ENCODE results near the gene KRT7.
A peak's percentile ranks its signal among the peaks of the same experiment; 100 is the strongest.

The KRT7 gene

GRCh38 chr12:52254180-52254964 is 21.3 kb downstream of the KRT7 start:
- H3K18ac ChIP-seq (ENCODE audit: low read depth in 1 of 2, low read length in 2 of 2) = no peak overlapping the region
- 86% methylated on average over 9 of the region's 10 CpGs for WGBS
- no peak overlapping the region for H3K4me3 ChIP-seq (ENCODE audit: insufficient read depth in 1 of 2, low read depth in 1 of 2, low read length in 2 of 2)
- no peak overlapping the region for H3K27ac ChIP-seq (ENCODE audit: low read length, poor library complexity, severe bottlenecking)
- H3K79me1 ChIP-seq (replicated peaks; ENCODE audit: low read length, poor library complexity, severe bottlenecking) = no peaks in the 10 kb centered on the region
- no peak overlapping the region for H3K4ac ChIP-seq (ENCODE audit: low read depth in 1 of 2, low read length in 2 of 2)
- H2AK5ac ChIP-seq (ENCODE audit: low read length, severe bottlenecking) = peak overlapping the region; percentile 25
- no peak overlapping the region for H2BK5ac ChIP-seq (ENCODE audit: low read depth, low read length, poor library complexity, severe bottlenecking)
- H3K36me3 ChIP-seq (ENCODE audit: control insufficient read depth in 1 of 2, insufficient read depth in 2 of 2, low read depth in 1 of 2, low read length in 2 of 2) = no peaks in the 10 kb centered on the region
- no peak overlapping the region for H3K9ac ChIP-seq (ENCODE audit: low read length)
- no peak overlapping the region for H4K8ac ChIP-seq (ENCODE audit: low read length)
- no peak overlapping the region for H3K14ac ChIP-seq (ENCODE audit: low read length in 2 of 2)
- no peak overlapping the region for H2BK15ac ChIP-seq (ENCODE audit: low read depth, poor library complexity, severe bottlenecking)
- no peak overlapping the region for H3K4me2 ChIP-seq (ENCODE audit: low read length, poor library complexity, severe bottlenecking)
- H2BK12ac ChIP-seq (ENCODE audit: low read length in 2 of 2) = no peak overlapping the region
- H3K23ac ChIP-seq (ENCODE audit: low read length in 2 of 2) = no peak overlapping the region
- peaks cover 33% of the 10 kb centered on the region for H3K4me1 ChIP-seq (ENCODE audit: control insufficient read depth, insufficient read depth, low read depth, low read length)
- H2AFZ ChIP-seq (ENCODE audit: low read depth, low read length) = no peak overlapping the region
- H4K91ac ChIP-seq (ENCODE audit: low read length) = no peak overlapping the region
- no peak for DNase-seq
- no peak overlapping the region for H2BK120ac ChIP-seq (ENCODE audit: low read depth, low read length)
- no peaks in the 10 kb centered on the region for H3K9me3 ChIP-seq (ENCODE audit: control insufficient read depth, low read length)
- peaks cover 6 to 88% of the 10 kb centered on the region in 2 experiments for H3K27me3 ChIP-seq (ENCODE audit: control insufficient read depth in 1 of 2, insufficient read depth in 1 of 2, low read length in 2 of 2)

- Histone ChIP-seq H3K27me3 (ENCODE audit: control insufficient read depth in 1 of 2, insufficient read depth in 1 of 2, low read length in 2 of 2) (peaks cover 6 to 88% of the 10 kb centered on the region in 2 experiments), H3K9ac (ENCODE audit: low read length) (no peak overlapping the region), H3K36me3 (ENCODE audit: control insufficient read depth in 1 of 2, insufficient read depth in 2 of 2, low read depth in 1 of 2, low read length in 2 of 2) (no peaks in the 10 kb centered on the region), H2BK15ac (ENCODE audit: low read depth, poor library complexity, severe bottlenecking) (no peak overlapping the region), H3K18ac (ENCODE audit: low read depth in 1 of 2, low read length in 2 of 2) (no peak overlapping the region), H3K4ac (ENCODE audit: low read depth in 1 of 2, low read length in 2 of 2) (no peak overlapping the region), H4K8ac (ENCODE audit: low read length) (no peak overlapping the region), H3K4me2 (ENCODE audit: low read length, poor library complexity, severe bottlenecking) (no peak overlapping the region), H4K91ac (ENCODE audit: low read length) (no peak overlapping the region), H2AK5ac (ENCODE audit: low read length, severe bottlenecking) (no peak overlapping the region), H3K27ac (ENCODE audit: low read length, poor library complexity, severe bottlenecking) (no peak overlapping the region), H3K14ac (ENCODE audit: low read length in 2 of 2) (no peak overlapping the region), H2BK120ac (ENCODE audit: low read depth, low read length) (no peak overlapping the region), H3K23ac (ENCODE audit: low read length in 2 of 2) (no peak overlapping the region), H3K79me1 (replicated peaks; ENCODE audit: low read length, poor library complexity, severe bottlenecking) (no peaks in the 10 kb centered on the region), H2BK5ac (ENCODE audit: low read depth, low read length, poor library complexity, severe bottlenecking) (no peak overlapping the region), H3K4me1 (ENCODE audit: control insufficient read depth, insufficient read depth, low read depth, low read length) (peaks cover 27% of the 10 kb centered on the region), H3K4me3 (ENCODE audit: insufficient read depth in 1 of 2, low read depth in 1 of 2, low read length in 2 of 2) (no peak overlapping the region), H3K9me3 (ENCODE audit: control insufficient read depth, low read length) (no peaks in the 10 kb centered on the region), H2BK12ac (ENCODE audit: low read length in 2 of 2) (no peak overlapping the region), H2AFZ (ENCODE audit: low read depth, low read length) (no peak overlapping the region)
- DNase-seq = no peak
- WGBS = 74% methylated on average over 6 of the region's 7 CpGs
Observed at GRCh38 chr12:52254965-52255751, 22.1 kb downstream of the KRT7 start.

- Histone ChIP-seq H2BK5ac (ENCODE audit: low read depth, low read length, poor library complexity, severe bottlenecking) (no peak overlapping the region), H4K8ac (ENCODE audit: low read length) (no peak overlapping the region), H3K36me3 (ENCODE audit: control insufficient read depth in 1 of 2, insufficient read depth in 2 of 2, low read depth in 1 of 2, low read length in 2 of 2) (no peaks in the 10 kb centered on the region), H3K9ac (ENCODE audit: low read length) (no peak overlapping the region), H3K4me3 (ENCODE audit: insufficient read depth in 1 of 2, low read depth in 1 of 2, low read length in 2 of 2) (no peak overlapping the region), H2BK12ac (ENCODE audit: low read length in 2 of 2) (no peak overlapping the region), H3K4ac (ENCODE audit: low read depth in 1 of 2, low read length in 2 of 2) (no peak overlapping the region), H2AFZ (ENCODE audit: low read depth, low read length) (no peak overlapping the region), H3K27me3 (ENCODE audit: control insufficient read depth in 1 of 2, insufficient read depth in 1 of 2, low read length in 2 of 2) (peaks cover 6 to 90% of the 10 kb centered on the region in 2 experiments), H3K79me1 (replicated peaks; ENCODE audit: low read length, poor library complexity, severe bottlenecking) (no peaks in the 10 kb centered on the region), H3K9me3 (ENCODE audit: control insufficient read depth, low read length) (no peaks in the 10 kb centered on the region), H3K18ac (ENCODE audit: low read depth in 1 of 2, low read length in 2 of 2) (no peak overlapping the region), H2BK15ac (ENCODE audit: low read depth, poor library complexity, severe bottlenecking) (no peak overlapping the region), H3K27ac (ENCODE audit: low read length, poor library complexity, severe bottlenecking) (no peak overlapping the region), H3K4me1 (ENCODE audit: control insufficient read depth, insufficient read depth, low read depth, low read length) (peaks cover 22% of the 10 kb centered on the region), H3K23ac (ENCODE audit: low read length in 2 of 2) (no peak overlapping the region), H2AK5ac (ENCODE audit: low read length, severe bottlenecking) (peak overlapping the region; percentile 55), H3K4me2 (ENCODE audit: low read length, poor library complexity, severe bottlenecking) (no peak overlapping the region), H4K91ac (ENCODE audit: low read length) (no peak overlapping the region), H2BK120ac (ENCODE audit: low read depth, low read length) (no peak overlapping the region), H3K14ac (ENCODE audit: low read length in 2 of 2) (no peak overlapping the region)
- DNase-seq = no peak
- 75% methylated on average over 9 of the region's 9 CpGs for WGBS
Observed at GRCh38 chr12:52255926-52256583, 23.0 kb downstream of the KRT7 start.

GRCh38 chr12:52256584-52256935 is 23.5 kb downstream of the KRT7 start:
- Histone ChIP-seq H2BK120ac (ENCODE audit: low read depth, low read length) (no peak overlapping the region), H3K36me3 (ENCODE audit: control insufficient read depth in 1 of 2, insufficient read depth in 2 of 2, low read depth in 1 of 2, low read length in 2 of 2) (no peaks in the 10 kb centered on the region), H3K4me1 (ENCODE audit: control insufficient read depth, insufficient read depth, low read depth, low read length) (peaks cover 25% of the 10 kb centered on the region), H2BK5ac (ENCODE audit: low read depth, low read length, poor library complexity, severe bottlenecking) (no peak overlapping the region), H4K91ac (ENCODE audit: low read length) (no peak overlapping the region), H3K27me3 (ENCODE audit: control insufficient read depth in 1 of 2, insufficient read depth in 1 of 2, low read length in 2 of 2) (peaks cover 6 to 91% of the 10 kb centered on the region in 2 experiments), H3K27ac (ENCODE audit: low read length, poor library complexity, severe bottlenecking) (no peak overlapping the region), H3K9ac (ENCODE audit: low read length) (no peak overlapping the region), H3K4ac (ENCODE audit: low read depth in 1 of 2, low read length in 2 of 2) (no peak overlapping the region), H3K23ac (ENCODE audit: low read length in 2 of 2) (no peak overlapping the region), H3K79me1 (replicated peaks; ENCODE audit: low read length, poor library complexity, severe bottlenecking) (no peaks in the 10 kb centered on the region), H4K8ac (ENCODE audit: low read length) (no peak overlapping the region), H2AK5ac (ENCODE audit: low read length, severe bottlenecking) (no peak overlapping the region), H3K18ac (ENCODE audit: low read depth in 1 of 2, low read length in 2 of 2) (no peak overlapping the region), H2AFZ (ENCODE audit: low read depth, low read length) (no peak overlapping the region), H3K14ac (ENCODE audit: low read length in 2 of 2) (no peak overlapping the region), H3K4me2 (ENCODE audit: low read length, poor library complexity, severe bottlenecking) (no peak overlapping the region), H2BK15ac (ENCODE audit: low read depth, poor library complexity, severe bottlenecking) (no peak overlapping the region), H2BK12ac (ENCODE audit: low read length in 2 of 2) (no peak overlapping the region), H3K9me3 (ENCODE audit: control insufficient read depth, low read length) (no peaks in the 10 kb centered on the region), H3K4me3 (ENCODE audit: insufficient read depth in 1 of 2, low read depth in 1 of 2, low read length in 2 of 2) (no peak overlapping the region)
- no peak for DNase-seq
- WGBS = 57% methylated on average over 2 of the region's 2 CpGs

Data from mesenchymal stem cell (in vitro differentiated cells and primary cell).